AG09319 (cell line): ENCODE results near the gene SORCS1.

Source experiments
- DNase-seq: peaks from one replicate; pipeline ENCODE4 v3.0.0-alpha.2; 2010; ENCODE audit warnings: low read depth; ENCODE audit errors: extremely low read depth
- CTCF ChIP-seq: IDR thresholded peaks from 2 replicates; pipeline ENCODE4 v1.5.1; 2011; ENCODE audit warnings: low read depth, mild to moderate bottlenecking, inconsistent platforms, low read length, moderate library complexity

The SORCS1 gene

GRCh38 chr10:106551501-106552062 is 612.9 kb downstream of the SORCS1 start:
- DNase-seq: no peak

GRCh38 chr10:106548832-106549231 is 615.7 kb downstream of the SORCS1 start:
- TF ChIP-seq CTCF: no peak
- DNase-seq: no peak

More at GRCh38 chr10:106551501-106552062, 612.9 kb downstream of the SORCS1 start:
- TF ChIP-seq CTCF: no peak

GRCh38 chr10:106547047-106547635 is 617.4 kb downstream of the SORCS1 start:
- DNase-seq: no peak
- no peak for TF ChIP-seq CTCF

- TF ChIP-seq CTCF: no peak
- no peak for DNase-seq
Observed at GRCh38 chr10:106542461-106542860, 622.0 kb downstream of the SORCS1 start.

GRCh38 chr10:106540645-106541044 is 623.9 kb downstream of the SORCS1 start:
- no peak for DNase-seq
- TF ChIP-seq CTCF: no peak

- no peak for DNase-seq
- TF ChIP-seq CTCF: no peak
Observed at GRCh38 chr10:106537866-106538265, 626.6 kb downstream of the SORCS1 start.

- DNase-seq: no peak
Observed at GRCh38 chr10:106535304-106535953, 629.1 kb downstream of the SORCS1 start.

More at GRCh38 chr10:106535304-106535953, 629.1 kb downstream of the SORCS1 start:
- no peak for TF ChIP-seq CTCF
